ENCODE data around the gene PHKB. TPM values are rescaled to one million over a fixed set of nuclear protein-coding genes. Genes with fewer than 3 reads are reported as not detected.

PHKB gene
- total RNA-seq, 1 experiment from 2014 or later: 81.3 TPM

DNA sequence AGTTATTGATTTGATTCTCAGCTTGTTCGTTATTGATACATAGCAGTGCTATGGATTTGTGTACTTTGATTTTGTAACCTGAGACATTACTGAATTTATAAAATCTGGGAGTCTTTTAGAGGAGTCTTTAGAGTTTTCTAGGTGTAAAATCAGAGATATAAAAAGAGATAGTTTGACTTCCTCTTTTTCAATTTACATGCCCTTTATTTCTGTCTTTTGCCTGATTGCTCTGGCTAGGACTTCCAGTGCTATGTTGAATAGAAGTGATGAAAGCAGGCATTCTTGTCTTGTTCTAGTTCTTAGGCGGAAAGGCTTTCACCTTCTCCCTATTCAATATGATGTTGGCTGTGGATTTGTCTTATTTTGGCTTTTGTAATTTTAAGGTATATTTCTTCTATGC lies 106.2 kb downstream of the PHKB start:
- Histone ChIP-seq H3K27me3 (ENCODE audit: insufficient read depth, low read depth) (no peaks in the 10 kb centered on the region), H3K4me3 (no peak overlapping the region), H3K79me2 (ENCODE audit: low read depth) (peaks cover 4% of the 10 kb centered on the region; the same call in 1 of the 2 replicates), H4K20me1 (ENCODE audit: insufficient read depth) (peaks cover 3% of the 10 kb centered on the region; the same call in 1 of the 2 replicates), H3K9me2 (ENCODE audit: insufficient read depth) (no peaks in the 10 kb centered on the region), H3K9me3 (ENCODE audit: insufficient read depth, low read depth) (no peaks in the 10 kb centered on the region), H2AFZ (no peak overlapping the region), H3F3A (ENCODE audit: insufficient read depth, low read depth) (no peaks in the 10 kb centered on the region), H3K27ac (no peak overlapping the region), H3K36me3 (ENCODE audit: low read depth) (no peaks in the 10 kb centered on the region), H3K4me2 (no peak overlapping the region), H3K4me1 (replicated peaks; ENCODE audit: insufficient read depth) (no peaks in the 10 kb centered on the region)
- POLR2A ChIA-PET (ENCODE audit: unreplicated experiment): no interaction called here
- BruUV-seq (replicated peaks): no TSS peak
- no peak for DNase-seq
- no peak for TF ChIP-seq EZH2 (IDR thresholded peaks at IDR 0.05; ENCODE audit: low read depth)
- TF ChIP-seq, protein P1, sequence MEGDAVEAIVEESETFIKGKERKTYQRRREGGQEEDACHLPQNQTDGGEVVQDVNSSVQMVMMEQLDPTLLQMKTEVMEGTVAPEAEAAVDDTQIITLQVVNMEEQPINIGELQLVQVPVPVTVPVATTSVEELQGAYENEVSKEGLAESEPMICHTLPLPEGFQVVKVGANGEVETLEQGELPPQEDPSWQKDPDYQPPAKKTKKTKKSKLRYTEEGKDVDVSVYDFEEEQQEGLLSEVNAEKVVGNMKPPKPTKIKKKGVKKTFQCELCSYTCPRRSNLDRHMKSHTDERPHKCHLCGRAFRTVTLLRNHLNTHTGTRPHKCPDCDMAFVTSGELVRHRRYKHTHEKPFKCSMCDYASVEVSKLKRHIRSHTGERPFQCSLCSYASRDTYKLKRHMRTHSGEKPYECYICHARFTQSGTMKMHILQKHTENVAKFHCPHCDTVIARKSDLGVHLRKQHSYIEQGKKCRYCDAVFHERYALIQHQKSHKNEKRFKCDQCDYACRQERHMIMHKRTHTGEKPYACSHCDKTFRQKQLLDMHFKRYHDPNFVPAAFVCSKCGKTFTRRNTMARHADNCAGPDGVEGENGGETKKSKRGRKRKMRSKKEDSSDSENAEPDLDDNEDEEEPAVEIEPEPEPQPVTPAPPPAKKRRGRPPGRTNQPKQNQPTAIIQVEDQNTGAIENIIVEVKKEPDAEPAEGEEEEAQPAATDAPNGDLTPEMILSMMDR (conservative IDR thresholded peaks at IDR 0.05): no peak
- CTCF ChIA-PET: no interaction called here
- intact Hi-C loops (cut with micrococcal nuclease; ENCODE audit: unreplicated experiment): no loop called here

DNA sequence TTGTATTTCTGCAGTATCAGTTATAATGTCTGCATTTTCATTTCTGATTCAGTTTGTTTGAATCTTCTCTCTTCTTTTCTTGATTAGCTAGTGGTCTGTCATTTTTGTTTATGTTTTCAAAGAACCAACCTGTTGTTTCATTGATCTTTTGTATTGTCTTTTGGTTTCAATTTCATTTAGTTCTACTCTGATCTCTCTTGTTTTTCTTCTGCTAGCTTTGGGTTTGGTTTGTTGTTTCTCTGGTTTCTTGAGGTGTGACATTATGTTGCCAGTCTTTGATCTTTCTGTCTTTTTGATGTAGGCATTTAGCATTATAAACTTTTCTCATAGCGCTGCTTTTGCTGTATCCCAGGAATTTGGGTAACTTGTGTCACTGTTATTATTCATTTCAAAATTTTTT lies 107.2 kb downstream of the PHKB start:
- DNase-seq: no peak
- Histone ChIP-seq H3K27ac (no peak overlapping the region), H4K20me1 (ENCODE audit: insufficient read depth) (peaks cover 3% of the 10 kb centered on the region; the same call in 1 of the 2 replicates), H3K4me3 (no peak overlapping the region), H3K36me3 (ENCODE audit: low read depth) (no peaks in the 10 kb centered on the region), H3K79me2 (ENCODE audit: low read depth) (peaks cover 4% of the 10 kb centered on the region; the same call in 1 of the 2 replicates), H3F3A (ENCODE audit: insufficient read depth, low read depth) (no peaks in the 10 kb centered on the region), H2AFZ (no peak overlapping the region), H3K9me3 (ENCODE audit: insufficient read depth, low read depth) (no peaks in the 10 kb centered on the region), H3K27me3 (ENCODE audit: insufficient read depth, low read depth) (no peaks in the 10 kb centered on the region), H3K4me1 (replicated peaks; ENCODE audit: insufficient read depth) (peaks cover under 1% of the 10 kb centered on the region; the same call in 1 of the 2 replicates), H3K4me2 (no peak overlapping the region), H3K9me2 (ENCODE audit: insufficient read depth) (no peaks in the 10 kb centered on the region)
- ChIA-PET POLR2A (ENCODE audit: unreplicated experiment) (no interaction called here), CTCF (no interaction called here)
- BruUV-seq (replicated peaks): no TSS peak
- no peak for TF ChIP-seq EZH2 (IDR thresholded peaks at IDR 0.05; ENCODE audit: low read depth)
- intact Hi-C loops (cut with micrococcal nuclease; ENCODE audit: unreplicated experiment): no loop called here

DNA sequence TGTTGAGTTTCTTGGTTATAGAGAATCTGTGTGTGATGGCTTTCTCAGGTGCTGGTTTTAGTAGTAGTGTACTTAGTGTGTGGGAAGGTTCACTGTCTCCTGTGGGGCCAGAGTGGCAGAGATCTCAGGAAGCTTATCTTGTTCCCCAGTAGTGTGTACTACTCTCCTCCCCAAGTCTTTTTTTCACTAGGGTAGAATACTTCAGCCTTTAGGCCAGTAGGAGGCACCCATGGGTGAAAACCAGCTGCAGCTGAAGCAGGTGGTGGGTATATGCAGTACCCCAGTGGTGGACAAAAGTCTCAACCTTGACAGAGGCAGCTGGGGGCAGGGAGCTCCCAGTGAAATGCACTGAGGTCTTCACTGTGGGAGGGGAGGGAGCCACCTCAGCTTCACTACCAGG lies 109.9 kb downstream of the PHKB start:
- no peak for DNase-seq
- POLR2A ChIA-PET (ENCODE audit: unreplicated experiment): no interaction called here
- no peaks in the 10 kb centered on the region for H3K9me2 ChIP-seq (ENCODE audit: insufficient read depth)
- H3K4me2 ChIP-seq: no peak overlapping the region
- no peak overlapping the region for H3K4me3 ChIP-seq
- H3K9me3 ChIP-seq (ENCODE audit: insufficient read depth, low read depth): no peaks in the 10 kb centered on the region
- peaks cover 4% of the 10 kb centered on the region; the same call in 1 of the 2 replicates for H3K79me2 ChIP-seq (ENCODE audit: low read depth)
- H3K4me1 ChIP-seq (replicated peaks; ENCODE audit: insufficient read depth): peaks cover 17% of the 10 kb centered on the region
- no peaks in the 10 kb centered on the region for H3K36me3 ChIP-seq (ENCODE audit: low read depth)
- peaks cover 3% of the 10 kb centered on the region; the same call in 1 of the 2 replicates for H4K20me1 ChIP-seq (ENCODE audit: insufficient read depth)
- H3K27ac ChIP-seq: no peak overlapping the region
- CTCF ChIA-PET: no interaction called here
- peaks cover 9% of the 10 kb centered on the region; the same call in 1 of the 2 replicates for H3F3A ChIP-seq (ENCODE audit: insufficient read depth, low read depth)
- intact Hi-C loops (cut with micrococcal nuclease; ENCODE audit: unreplicated experiment): loop anchor here (5.0 kb wide), 2 partner anchors 109 to 586 kb away; partner anchors contain the start of genes ABCC12, ITFG1 and PHKB
- H2AFZ ChIP-seq: no peak overlapping the region
- no TSS peak for BruUV-seq (replicated peaks)
- no peak for TF ChIP-seq EZH2 (IDR thresholded peaks at IDR 0.05; ENCODE audit: low read depth)
- TF ChIP-seq, protein P1 (conservative IDR thresholded peaks at IDR 0.05): no peak
- H3K27me3 ChIP-seq (ENCODE audit: insufficient read depth, low read depth): no peaks in the 10 kb centered on the region

DNA sequence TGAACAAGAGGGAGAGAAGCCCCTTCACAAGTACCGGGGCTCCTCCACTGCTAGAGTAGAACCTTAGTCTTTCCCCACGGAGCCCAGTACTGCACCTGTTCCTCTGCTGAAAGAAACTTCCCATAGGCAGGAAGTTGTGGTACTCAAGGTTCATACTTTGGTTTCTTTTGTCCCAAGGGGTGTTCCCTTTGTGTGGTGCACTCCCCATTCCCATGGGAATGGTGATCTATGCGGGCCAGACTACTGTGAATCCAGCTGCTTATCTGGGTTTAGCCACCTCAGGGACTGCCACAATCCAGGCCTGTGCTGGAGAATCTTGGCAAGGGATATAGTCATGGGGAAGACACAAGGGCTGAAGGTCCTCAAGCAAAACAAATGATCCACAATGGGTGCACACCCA lies 110.6 kb downstream of the PHKB start:
- Histone ChIP-seq H3K9me3 (ENCODE audit: insufficient read depth, low read depth) (no peaks in the 10 kb centered on the region), H3K9me2 (ENCODE audit: insufficient read depth) (no peaks in the 10 kb centered on the region), H2AFZ (no peak overlapping the region), H3K4me3 (no peak overlapping the region), H3K79me2 (ENCODE audit: low read depth) (peaks cover 4% of the 10 kb centered on the region; the same call in 1 of the 2 replicates), H3K4me2 (no peak overlapping the region), H3K27ac (no peak overlapping the region), H4K20me1 (ENCODE audit: insufficient read depth) (peaks cover 3% of the 10 kb centered on the region; the same call in 1 of the 2 replicates), H3K4me1 (replicated peaks; ENCODE audit: insufficient read depth) (peaks cover 17% of the 10 kb centered on the region), H3K27me3 (ENCODE audit: insufficient read depth, low read depth) (no peaks in the 10 kb centered on the region), H3K36me3 (ENCODE audit: low read depth) (no peaks in the 10 kb centered on the region), H3F3A (ENCODE audit: insufficient read depth, low read depth) (peaks cover 9% of the 10 kb centered on the region; the same call in 1 of the 2 replicates)
- POLR2A ChIA-PET (ENCODE audit: unreplicated experiment): no interaction called here
- intact Hi-C loops (cut with micrococcal nuclease; ENCODE audit: unreplicated experiment): loop anchor here (5.0 kb wide), 2 partner anchors 109 to 586 kb away; partner anchors contain the start of genes ABCC12, ITFG1 and PHKB
- TF ChIP-seq EZH2 (IDR thresholded peaks at IDR 0.05; ENCODE audit: low read depth): no peak
- TF ChIP-seq, protein P1 (conservative IDR thresholded peaks at IDR 0.05): no peak
- CTCF ChIA-PET: no interaction called here
- no peak for DNase-seq
- no TSS peak for BruUV-seq (replicated peaks)

All from PC-9 (cell line).